ENCODE results near the gene IKZF4.
"Not testable (repeated sequence)": the region's sequence is repeated elsewhere in the genome, so short reads cannot be mapped to it uniquely, and the experiment has no call there.

Gene IKZF4

DNA sequence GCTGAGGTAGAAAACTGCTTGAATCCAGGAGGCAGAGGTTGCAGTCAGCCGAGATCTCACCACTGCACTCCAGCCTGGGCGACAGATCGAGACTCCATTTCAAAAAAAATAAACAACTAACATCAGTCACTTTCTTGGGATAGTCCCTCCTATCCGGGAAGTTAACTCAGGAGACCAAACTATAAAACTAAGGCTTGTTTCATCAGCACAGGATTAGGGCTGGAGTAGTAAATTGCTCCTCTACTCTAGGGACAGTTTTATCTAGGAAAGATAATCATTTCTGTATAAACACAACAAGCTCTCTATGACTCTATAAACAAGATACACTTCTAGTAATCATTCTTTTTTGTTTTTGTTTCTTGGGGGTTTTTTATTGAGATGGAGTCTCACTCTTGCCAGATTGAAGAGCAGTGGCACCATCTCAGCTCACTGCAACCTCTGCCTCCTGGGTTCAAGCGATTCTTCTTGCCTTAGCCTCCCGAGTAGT, 32.6 kb downstream of the IKZF4 start:
- no peaks in the 10 kb centered on the region for H3K4me1 ChIP-seq (ENCODE audit: control insufficient read depth in 1 of 2, insufficient read depth in 2 of 2, low read length in 2 of 2)
- H3K27ac ChIP-seq (ENCODE audit: low read depth, low read length): no peak overlapping the region
- no peaks in the 10 kb centered on the region for H3K9me3 ChIP-seq (ENCODE audit: control insufficient read depth in 1 of 2, low read length in 2 of 2)
- H3K4me3 ChIP-seq (ENCODE audit: low read depth in 1 of 2, low read length in 2 of 2): no peak overlapping the region
- H3K36me3 ChIP-seq (ENCODE audit: control insufficient read depth in 1 of 2, insufficient read depth in 2 of 2, low read length in 2 of 2): no peaks in the 10 kb centered on the region
- H3K27me3 ChIP-seq (ENCODE audit: control insufficient read depth in 1 of 2, insufficient read depth in 2 of 2, low read length in 2 of 2): no peaks in the 10 kb centered on the region
- no peak overlapping the region for H3K9ac ChIP-seq (ENCODE audit: low read depth in 1 of 2, low read length in 2 of 2)

DNA sequence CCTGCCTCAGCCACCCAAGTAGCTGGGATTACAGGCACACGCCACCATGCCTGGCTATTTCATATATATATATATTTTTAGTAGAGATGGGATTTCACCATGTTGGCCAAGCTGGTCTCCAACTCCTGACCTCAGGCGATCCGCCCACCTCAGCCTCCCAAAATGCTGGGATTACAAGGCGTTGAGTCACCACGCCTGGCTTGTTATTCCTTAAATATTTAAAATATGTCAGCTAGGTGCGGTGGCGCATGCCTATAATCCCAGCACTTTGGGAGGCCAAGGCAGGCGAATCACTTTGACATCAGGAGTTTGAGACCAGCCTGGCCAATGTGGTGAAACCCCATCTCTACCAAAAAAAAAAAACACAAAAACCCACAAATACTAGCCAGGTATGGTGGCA, 39.1 kb downstream of the IKZF4 start:
- H3K9me3 ChIP-seq (ENCODE audit: control insufficient read depth in 1 of 2, low read length in 2 of 2); H3K4me1 ChIP-seq (ENCODE audit: control insufficient read depth in 1 of 2, insufficient read depth in 2 of 2, low read length in 2 of 2); H3K27ac ChIP-seq (ENCODE audit: low read depth, low read length); H3K36me3 ChIP-seq (ENCODE audit: control insufficient read depth in 1 of 2, insufficient read depth in 2 of 2, low read length in 2 of 2); H3K9ac ChIP-seq (ENCODE audit: low read depth in 1 of 2, low read length in 2 of 2); H3K4me3 ChIP-seq (ENCODE audit: low read depth in 1 of 2, low read length in 2 of 2); H3K27me3 ChIP-seq (ENCODE audit: control insufficient read depth in 1 of 2, insufficient read depth in 2 of 2, low read length in 2 of 2): not testable (repeated sequence)

DNA sequence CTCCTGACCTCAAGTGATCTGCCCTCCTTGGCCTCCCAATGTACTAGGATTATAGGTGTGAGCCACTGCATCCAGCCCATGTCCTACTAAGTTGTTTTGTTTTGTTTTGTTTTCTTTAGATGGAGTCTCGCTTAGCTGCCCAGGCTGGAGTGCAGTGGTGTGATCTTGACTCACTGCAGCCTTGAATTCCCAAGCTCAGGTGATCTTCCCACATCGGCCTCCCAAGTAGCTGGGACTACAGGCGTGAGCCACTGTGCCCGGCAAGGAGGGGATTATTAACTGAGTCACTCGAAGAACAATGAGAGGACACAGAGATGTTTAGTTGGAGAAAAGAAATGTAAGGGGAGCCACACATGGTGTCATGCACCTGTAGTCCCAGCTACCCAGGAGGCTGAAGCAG, 41.1 kb downstream of the IKZF4 start:
- H3K4me3 ChIP-seq (ENCODE audit: low read depth in 1 of 2, low read length in 2 of 2): no peak overlapping the region
- H3K27ac ChIP-seq (ENCODE audit: low read depth, low read length): no peak overlapping the region
- H3K27me3 ChIP-seq (ENCODE audit: control insufficient read depth in 1 of 2, insufficient read depth in 2 of 2, low read length in 2 of 2): no peaks in the 10 kb centered on the region

DNA sequence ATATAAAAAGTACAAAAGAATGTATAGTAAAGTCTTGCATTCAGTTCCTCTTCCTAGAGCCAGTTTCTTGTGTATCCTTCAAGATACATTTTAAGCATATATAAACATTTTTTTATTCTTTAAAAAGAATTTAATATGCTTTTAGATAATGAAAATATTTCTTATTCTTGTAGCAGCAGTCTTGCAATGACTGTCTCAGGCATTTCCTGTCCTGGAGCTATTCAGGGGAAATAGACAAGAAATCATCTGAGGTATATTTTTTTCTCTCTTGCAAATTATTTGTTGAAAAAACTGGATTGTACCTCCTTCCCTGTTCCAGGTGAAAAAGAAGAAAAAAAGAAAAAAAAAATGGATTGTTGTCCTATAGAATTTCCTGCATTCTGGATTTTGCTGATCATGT, 42.2 kb downstream of the IKZF4 start:
- Histone ChIP-seq H3K27ac (ENCODE audit: low read depth, low read length) (no peak overlapping the region), H3K9me3 (ENCODE audit: control insufficient read depth in 1 of 2, low read length in 2 of 2) (no peaks in the 10 kb centered on the region), H3K4me3 (ENCODE audit: low read depth in 1 of 2, low read length in 2 of 2) (no peak overlapping the region), H3K36me3 (ENCODE audit: control insufficient read depth in 1 of 2, insufficient read depth in 2 of 2, low read length in 2 of 2) (no peaks in the 10 kb centered on the region), H3K4me1 (ENCODE audit: control insufficient read depth in 1 of 2, insufficient read depth in 2 of 2, low read length in 2 of 2) (no peaks in the 10 kb centered on the region), H3K9ac (ENCODE audit: low read depth in 1 of 2, low read length in 2 of 2) (no peak overlapping the region), H3K27me3 (ENCODE audit: control insufficient read depth in 1 of 2, insufficient read depth in 2 of 2, low read length in 2 of 2) (no peaks in the 10 kb centered on the region)

More for the DNA sequence above, 41.1 kb downstream of the IKZF4 start:
- Histone ChIP-seq H3K4me1 (ENCODE audit: control insufficient read depth in 1 of 2, insufficient read depth in 2 of 2, low read length in 2 of 2) (no peaks in the 10 kb centered on the region), H3K36me3 (ENCODE audit: control insufficient read depth in 1 of 2, insufficient read depth in 2 of 2, low read length in 2 of 2) (no peaks in the 10 kb centered on the region), H3K9ac (ENCODE audit: low read depth in 1 of 2, low read length in 2 of 2) (no peak overlapping the region), H3K9me3 (ENCODE audit: control insufficient read depth in 1 of 2, low read length in 2 of 2) (no peaks in the 10 kb centered on the region)

- H3K4me1 ChIP-seq (ENCODE audit: control insufficient read depth in 1 of 2, insufficient read depth in 2 of 2, low read length in 2 of 2): no peaks in the 10 kb centered on the region
- H3K4me3 ChIP-seq (ENCODE audit: low read depth in 1 of 2, low read length in 2 of 2): no peak overlapping the region
- H3K27ac ChIP-seq (ENCODE audit: low read depth, low read length): no peak overlapping the region
- no peaks in the 10 kb centered on the region for H3K9me3 ChIP-seq (ENCODE audit: control insufficient read depth in 1 of 2, low read length in 2 of 2)
- no peaks in the 10 kb centered on the region for H3K36me3 ChIP-seq (ENCODE audit: control insufficient read depth in 1 of 2, insufficient read depth in 2 of 2, low read length in 2 of 2)
- no peak overlapping the region for H3K9ac ChIP-seq (ENCODE audit: low read depth in 1 of 2, low read length in 2 of 2)
- no peaks in the 10 kb centered on the region for H3K27me3 ChIP-seq (ENCODE audit: control insufficient read depth in 1 of 2, insufficient read depth in 2 of 2, low read length in 2 of 2)
Observed at GRCh38 chr12:56071648-56072047, 50.8 kb downstream of the IKZF4 start.

DNA sequence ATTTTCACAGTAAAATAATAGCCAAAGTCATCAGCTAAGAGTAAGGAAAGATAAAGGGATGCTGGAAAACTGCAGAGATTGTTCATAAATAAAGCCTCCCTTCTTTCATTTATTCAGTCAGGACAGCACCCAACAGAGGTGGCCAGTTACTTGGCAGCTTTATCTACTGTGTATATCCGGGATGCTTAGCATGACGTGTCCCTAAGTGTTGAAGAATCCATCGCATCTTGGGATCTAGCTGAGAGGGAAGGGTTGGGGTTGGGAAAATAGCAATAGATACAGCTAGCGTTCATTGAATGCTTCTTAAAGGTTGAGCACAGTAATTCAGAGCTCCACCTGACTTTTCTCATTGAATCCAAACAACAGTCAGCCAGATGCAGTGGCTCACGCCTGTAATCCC, 53.6 kb downstream of the IKZF4 start:
- no peaks in the 10 kb centered on the region for H3K27me3 ChIP-seq (ENCODE audit: control insufficient read depth in 1 of 2, insufficient read depth in 2 of 2, low read length in 2 of 2)
- no peak overlapping the region for H3K9ac ChIP-seq (ENCODE audit: low read depth in 1 of 2, low read length in 2 of 2)
- H3K4me1 ChIP-seq (ENCODE audit: control insufficient read depth in 1 of 2, insufficient read depth in 2 of 2, low read length in 2 of 2): peaks cover 0 to 5% of the 10 kb centered on the region in 2 donors
- H3K27ac ChIP-seq (ENCODE audit: low read depth, low read length): no peak overlapping the region
- no peaks in the 10 kb centered on the region for H3K9me3 ChIP-seq (ENCODE audit: control insufficient read depth in 1 of 2, low read length in 2 of 2)
- no peaks in the 10 kb centered on the region for H3K36me3 ChIP-seq (ENCODE audit: control insufficient read depth in 1 of 2, insufficient read depth in 2 of 2, low read length in 2 of 2)
- no peak overlapping the region for H3K4me3 ChIP-seq (ENCODE audit: low read depth in 1 of 2, low read length in 2 of 2)

GRCh38 chr12:56077966-56078365, 57.1 kb downstream of the IKZF4 start:
- peaks cover 8 to 24% of the 10 kb centered on the region in 2 donors for H3K4me1 ChIP-seq (ENCODE audit: control insufficient read depth in 1 of 2, insufficient read depth in 2 of 2, low read length in 2 of 2)
- H3K27me3 ChIP-seq (ENCODE audit: control insufficient read depth in 1 of 2, insufficient read depth in 2 of 2, low read length in 2 of 2); H3K4me3 ChIP-seq (ENCODE audit: low read depth in 1 of 2, low read length in 2 of 2); H3K9ac ChIP-seq (ENCODE audit: low read depth in 1 of 2, low read length in 2 of 2); H3K36me3 ChIP-seq (ENCODE audit: control insufficient read depth in 1 of 2, insufficient read depth in 2 of 2, low read length in 2 of 2); H3K27ac ChIP-seq (ENCODE audit: low read depth, low read length); H3K9me3 ChIP-seq (ENCODE audit: control insufficient read depth in 1 of 2, low read length in 2 of 2): not testable (repeated sequence)

GRCh38 chr12:56078427-56078826, 57.6 kb downstream of the IKZF4 start:
- peaks cover under 1 to 3% of the 10 kb centered on the region in 2 donors for H3K36me3 ChIP-seq (ENCODE audit: control insufficient read depth in 1 of 2, insufficient read depth in 2 of 2, low read length in 2 of 2)
- peak overlapping the region in 1 of 2 donors; percentile 83 for H3K4me3 ChIP-seq (ENCODE audit: low read depth in 1 of 2, low read length in 2 of 2)
- H3K9ac ChIP-seq (ENCODE audit: low read depth in 1 of 2, low read length in 2 of 2): no peak overlapping the region

GRCh38 chr12:56078931-56079722, 58.3 kb downstream of the IKZF4 start:
- H3K9ac ChIP-seq (ENCODE audit: low read depth in 1 of 2, low read length in 2 of 2): peak overlapping the region; percentile 89 to 96
- peak overlapping the region; percentile 83 to 89 for H3K4me3 ChIP-seq (ENCODE audit: low read depth in 1 of 2, low read length in 2 of 2)
- peak overlapping the region; percentile 96 for H3K27ac ChIP-seq (ENCODE audit: low read depth, low read length)
- H3K36me3 ChIP-seq (ENCODE audit: control insufficient read depth in 1 of 2, insufficient read depth in 2 of 2, low read length in 2 of 2): peaks cover 7 to 8% of the 10 kb centered on the region in 2 donors
- H3K4me1 ChIP-seq (ENCODE audit: control insufficient read depth in 1 of 2, insufficient read depth in 2 of 2, low read length in 2 of 2): peaks cover 17 to 36% of the 10 kb centered on the region in 2 donors
- no peaks in the 10 kb centered on the region for H3K27me3 ChIP-seq (ENCODE audit: control insufficient read depth in 1 of 2, insufficient read depth in 2 of 2, low read length in 2 of 2)
- no peaks in the 10 kb centered on the region for H3K9me3 ChIP-seq (ENCODE audit: control insufficient read depth in 1 of 2, low read length in 2 of 2)

More at GRCh38 chr12:56078427-56078826, 57.6 kb downstream of the IKZF4 start:
- Histone ChIP-seq H3K27ac (ENCODE audit: low read depth, low read length) (no peak overlapping the region), H3K4me1 (ENCODE audit: control insufficient read depth in 1 of 2, insufficient read depth in 2 of 2, low read length in 2 of 2) (peaks cover 12 to 29% of the 10 kb centered on the region in 2 donors), H3K27me3 (ENCODE audit: control insufficient read depth in 1 of 2, insufficient read depth in 2 of 2, low read length in 2 of 2) (no peaks in the 10 kb centered on the region), H3K9me3 (ENCODE audit: control insufficient read depth in 1 of 2, low read length in 2 of 2) (no peaks in the 10 kb centered on the region)

GRCh38 chr12:56079723-56080555, 59.1 kb downstream of the IKZF4 start, which contains the start of gene ERBB3:
Gene ERBB3 (plus strand): TSS chr12:56080165. CDS start chr12:56080301, 136 bp downstream.
- Histone ChIP-seq H3K27me3 (ENCODE audit: control insufficient read depth in 1 of 2, insufficient read depth in 2 of 2, low read length in 2 of 2) (no peaks in the 10 kb centered on the region), H3K4me3 (ENCODE audit: low read depth in 1 of 2, low read length in 2 of 2) (peak within 1 kb of the TSS; percentile 83 to 89), H3K36me3 (ENCODE audit: control insufficient read depth in 1 of 2, insufficient read depth in 2 of 2, low read length in 2 of 2) (peaks cover 10 to 14% of the 10 kb centered on the region in 2 donors), H3K4me1 (ENCODE audit: control insufficient read depth in 1 of 2, insufficient read depth in 2 of 2, low read length in 2 of 2) (peaks cover 20 to 42% of the 10 kb centered on the region in 2 donors), H3K27ac (ENCODE audit: low read depth, low read length) (peak within 1 kb of the TSS; percentile 96), H3K9ac (ENCODE audit: low read depth in 1 of 2, low read length in 2 of 2) (peak within 1 kb of the TSS; percentile 89 to 96), H3K9me3 (ENCODE audit: control insufficient read depth in 1 of 2, low read length in 2 of 2) (no peaks in the 10 kb centered on the region)

All from duodenal mucosa (tissue), 2 donors.